ENCODE results near the gene TRIP12.
A peak's percentile ranks its signal among the peaks of the same experiment; 100 is the strongest.
"Not testable (repeated sequence)": the region's sequence is repeated elsewhere in the genome, so short reads cannot be mapped to it uniquely, and the experiment has no call there.

The TRIP12 gene

GRCh38 chr2:229752970-229753729 is 168.7 kb downstream of the TRIP12 start:
- peak; percentile 47 for DNase-seq

GRCh38 chr2:229749779-229750178 is 172.0 kb downstream of the TRIP12 start:
- DNase-seq: no peak

- no peak for DNase-seq
These were observed 172.9 kb downstream of the TRIP12 start for GRCh38 chr2:229748950-229749349.

- not testable (repeated sequence) for DNase-seq
These were observed 179.1 kb downstream of the TRIP12 start for GRCh38 chr2:229742691-229743090.

GRCh38 chr2:229740279-229740678 is 181.5 kb downstream of the TRIP12 start:
- no peak for DNase-seq

- DNase-seq: no peak
These were observed 183.7 kb downstream of the TRIP12 start for GRCh38 chr2:229738024-229738625.

- no peak for DNase-seq
These were observed 187.4 kb downstream of the TRIP12 start for GRCh38 chr2:229734410-229734809.

GRCh38 chr2:229733611-229734245 is 188.1 kb downstream of the TRIP12 start:
- no peak for DNase-seq

- DNase-seq: no peak
These were observed 188.9 kb downstream of the TRIP12 start for GRCh38 chr2:229732897-229733296.

- DNase-seq: no peak
These were observed 189.9 kb downstream of the TRIP12 start for GRCh38 chr2:229731916-229732315.

- no peak for DNase-seq
These were observed 190.4 kb downstream of the TRIP12 start for GRCh38 chr2:229731363-229731762.

- DNase-seq: no peak
These were observed 193.4 kb downstream of the TRIP12 start for GRCh38 chr2:229728370-229728769.

- no peak for DNase-seq
These were observed 195.2 kb downstream of the TRIP12 start for GRCh38 chr2:229726643-229727042.

GRCh38 chr2:229725716-229726574 is 195.9 kb downstream of the TRIP12 start:
- no peak for DNase-seq

GRCh38 chr2:229723192-229723591 is 198.6 kb downstream of the TRIP12 start:
- not testable (repeated sequence) for DNase-seq

GRCh38 chr2:229719926-229720647 is 201.7 kb downstream of the TRIP12 start:
- no peak for DNase-seq

- no peak for DNase-seq
These were observed 203.8 kb downstream of the TRIP12 start for GRCh38 chr2:229718057-229718456.

GRCh38 chr2:229715895-229716507 is 205.8 kb downstream of the TRIP12 start:
- DNase-seq: peak; percentile 20

GRCh38 chr2:229714736-229715541 is 206.9 kb downstream of the TRIP12 start:
- no peak for DNase-seq

GRCh38 chr2:229714080-229714735 is 207.6 kb downstream of the TRIP12 start, which contains the start of gene DNER:
Gene DNER, minus strand, starts transcription at chr2:229714555. Its CDS starts 132 bp downstream, at chr2:229714423.
- DNase-seq: no peak
